Transverse colon (tissue), 4 donors: ENCODE results near the gene TCERG1L. TPM values are rescaled to one million over a fixed set of nuclear protein-coding genes. Genes with fewer than 3 reads are reported as not detected.

Experiments used
- DNase-seq: peaks from one replicate; pipeline ENCODE4 v3.0.0-alpha.2; 2019
- H3K27ac ChIP-seq, 4 donors: fragments of 200-600 bp; sonication (generic); 2 replicates each; pipeline ENCODE4 v1.5.1; 2016 to 2018; ENCODE audit warnings: inconsistent platforms in 4 of 4
- H3K27me3 ChIP-seq: fragments of 200-600 bp; sonication (generic); 2 replicates; pipeline ENCODE4 v1.5.1; 2017; ENCODE audit warnings: inconsistent platforms
- H3K36me3 ChIP-seq, 4 donors: fragments of 200-600 bp; sonication (generic); 2 replicates each; pipeline ENCODE4 v1.5.1; 2017 to 2019; ENCODE audit warnings: inconsistent platforms in 4 of 4
- H3K4me1 ChIP-seq, 4 donors: fragments of 200-600 bp; sonication (generic); 2 replicates each; pipeline ENCODE4 v1.5.1; 2017 to 2020; ENCODE audit warnings: inconsistent platforms in 4 of 4
- H3K4me3 ChIP-seq, 4 donors: fragments of 200-600 bp; sonication (generic); 1 replicate in 1 of 4; 2 replicates in 3 of 4; pipeline versions ENCODE4 v1.5.1 to v1.6.1; 2017 to 2019; ENCODE audit warnings: inconsistent platforms in 4 of 4
- H3K9me3 ChIP-seq, 2 donors: fragments of 200-600 bp; sonication (generic); 2 replicates each; pipeline ENCODE4 v1.5.1; 2017 to 2019; ENCODE audit warnings: inconsistent platforms in 2 of 2
- EP300 ChIP-seq: sonication (generic); formaldehyde crosslinking; IDR thresholded peaks from one replicate; pipeline ENCODE4 v1.6.1; 2017; ENCODE audit warnings: antibody characterized with exemption, low read depth
- POLR2A ChIP-seq: fragments of 450-650 bp; IDR thresholded peaks from one replicate; pipeline ENCODE4 v1.6.1; 2016; ENCODE audit warnings: antibody characterized with exemption, mild to moderate bottlenecking, moderate library complexity
- POLR2AphosphoS5 ChIP-seq, 3 donors: sonication (generic); formaldehyde crosslinking; IDR thresholded peaks; one replicate each; pipeline ENCODE4 v1.6.1; 2016; ENCODE audit warnings: antibody characterized with exemption in 3 of 3
- WGBS, 2 donors: methylation state at CpG; one replicate each; pipeline ENCODE4 v1.1.5; 2018; ENCODE audit warnings: low coverage in 1 of 2; 5-methylcytosine and 5-hydroxymethylcytosine counted together
- in situ Hi-C, 4 donors: fragments of 200-750 bp; cut with MboI; loops; one replicate each; pipeline versions ENCODE4 v1.15.0 to v1.15.1; 2017; ENCODE audit warnings: low sequenced_read_pairs in 3 of 4, low pct_ligation_motif_present in 1 of 4, low pct_unique_long_range_greater_than_20kb in 1 of 4
- intact Hi-C: fragments of 100-400 bp; cut with DNase I; formaldehyde crosslinking; loops from one replicate; pipeline ENCODE4 v1.15.1; 2023; ENCODE audit warnings: low total_unique reads
- total RNA-seq, 4 donors: library from RNA; depleted of rRNA; stranded (reverse); fragments of >200 nt; gene quantifications; one replicate each; pipeline ENCODE4 v1.1.0, GENCODE V29; 2016
- TF ChIP-seq, protein P1 (sequence below), 5 experiments: fragments of 200-600 bp in 3 of 5; fragments of 450-650 bp in 2 of 5; sonication (generic) in 3 of 5; IDR thresholded peaks; 1 replicate in 2 of 5; 2 replicates in 3 of 5; pipeline ENCODE4 v1.5.1; 2016 to 2017; ENCODE audit warnings: antibody characterized with exemption in 5 of 5, inconsistent platforms in 3 of 5, mild to moderate bottlenecking in 2 of 5, moderate library complexity in 1 of 5

Gene TCERG1L
- total RNA-seq, 4 donors from 2014 or later: 0.16 TPM; not detected in 3

DNA sequence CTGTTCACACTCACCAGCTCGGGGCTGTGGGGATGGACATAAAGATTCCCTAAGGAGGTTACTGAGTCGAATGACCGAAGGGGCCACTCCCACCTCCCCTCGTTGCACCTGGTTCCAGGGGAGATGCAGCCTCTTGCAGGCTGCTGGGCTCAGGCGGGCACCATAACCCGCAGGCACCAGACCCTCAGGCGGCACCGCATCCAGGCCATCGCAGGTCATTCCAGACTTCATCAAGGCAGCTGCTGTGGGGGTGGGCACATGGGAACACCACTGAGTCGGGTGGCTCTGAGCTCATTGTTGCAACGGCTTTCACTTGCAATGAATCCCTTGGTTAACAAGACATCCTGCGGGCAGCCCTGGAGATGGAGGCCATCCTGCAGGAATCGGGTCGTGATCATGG, 221.7 kb downstream of the TCERG1L start:
- H3K4me3 ChIP-seq: no peak overlapping the region
- H3K4me1 ChIP-seq: no peaks in the 10 kb centered on the region
- no peaks in the 10 kb centered on the region for H3K36me3 ChIP-seq
- DNase-seq: no peak
- H3K9me3 ChIP-seq: no peaks in the 10 kb centered on the region
- intact Hi-C loops: no loop called here
- H3K27me3 ChIP-seq: no peaks in the 10 kb centered on the region
- no peak overlapping the region for H3K27ac ChIP-seq
- no peak for TF ChIP-seq POLR2AphosphoS5 (IDR thresholded peaks at IDR 0.05)
- TF ChIP-seq, protein P1, sequence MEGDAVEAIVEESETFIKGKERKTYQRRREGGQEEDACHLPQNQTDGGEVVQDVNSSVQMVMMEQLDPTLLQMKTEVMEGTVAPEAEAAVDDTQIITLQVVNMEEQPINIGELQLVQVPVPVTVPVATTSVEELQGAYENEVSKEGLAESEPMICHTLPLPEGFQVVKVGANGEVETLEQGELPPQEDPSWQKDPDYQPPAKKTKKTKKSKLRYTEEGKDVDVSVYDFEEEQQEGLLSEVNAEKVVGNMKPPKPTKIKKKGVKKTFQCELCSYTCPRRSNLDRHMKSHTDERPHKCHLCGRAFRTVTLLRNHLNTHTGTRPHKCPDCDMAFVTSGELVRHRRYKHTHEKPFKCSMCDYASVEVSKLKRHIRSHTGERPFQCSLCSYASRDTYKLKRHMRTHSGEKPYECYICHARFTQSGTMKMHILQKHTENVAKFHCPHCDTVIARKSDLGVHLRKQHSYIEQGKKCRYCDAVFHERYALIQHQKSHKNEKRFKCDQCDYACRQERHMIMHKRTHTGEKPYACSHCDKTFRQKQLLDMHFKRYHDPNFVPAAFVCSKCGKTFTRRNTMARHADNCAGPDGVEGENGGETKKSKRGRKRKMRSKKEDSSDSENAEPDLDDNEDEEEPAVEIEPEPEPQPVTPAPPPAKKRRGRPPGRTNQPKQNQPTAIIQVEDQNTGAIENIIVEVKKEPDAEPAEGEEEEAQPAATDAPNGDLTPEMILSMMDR (IDR thresholded peaks at IDR 0.05): no peak
- no peak for TF ChIP-seq EP300
- no peak for TF ChIP-seq POLR2A
- in situ Hi-C loops: no loop called here
- WGBS, 2 donors: 88% methylated on average over 14 of the region's 14 CpGs; no CpG with 5 or more reads in 1 of the 2 donors

GRCh38 chr10:131089150-131089549, 222.4 kb downstream of the TCERG1L start:
- no peak for DNase-seq
- Histone ChIP-seq H3K27me3 (no peaks in the 10 kb centered on the region), H3K27ac (no peak overlapping the region), H3K4me3 (no peak overlapping the region), H3K9me3 (no peaks in the 10 kb centered on the region), H3K4me1 (no peaks in the 10 kb centered on the region), H3K36me3 (no peaks in the 10 kb centered on the region)
- intact Hi-C loops: no loop called here
- TF ChIP-seq POLR2AphosphoS5 (IDR thresholded peaks at IDR 0.05) (no peak), EP300 (no peak), POLR2A (no peak)
- TF ChIP-seq, protein P1 (IDR thresholded peaks at IDR 0.05): no peak
- WGBS, 2 donors: 83% methylated on average over 21 of the region's 21 CpGs; no CpG with 5 or more reads in 1 of the 2 donors
- in situ Hi-C loops: no loop called here

- Histone ChIP-seq H3K4me3 (no peak overlapping the region), H3K27ac (no peak overlapping the region), H3K4me1 (no peaks in the 10 kb centered on the region), H3K9me3 (no peaks in the 10 kb centered on the region), H3K27me3 (no peaks in the 10 kb centered on the region), H3K36me3 (no peaks in the 10 kb centered on the region)
- in situ Hi-C loops (no loop called here), intact Hi-C loops (no loop called here)
- TF ChIP-seq EP300: no peak
- TF ChIP-seq POLR2AphosphoS5 (IDR thresholded peaks at IDR 0.05): no peak
- TF ChIP-seq, protein P1 (IDR thresholded peaks at IDR 0.05): no peak
- no peak for TF ChIP-seq POLR2A
- no peak for DNase-seq
- 93% methylated on average over 25 of the region's 25 CpGs; no CpG with 5 or more reads in 1 of the 2 donors for whole genome bisulfite sequencing, 2 donors
Observed at GRCh38 chr10:131088619-131089018, 222.9 kb downstream of the TCERG1L start.

- no peaks in the 10 kb centered on the region for H3K4me1 ChIP-seq
- in situ Hi-C loops (no loop called here), intact Hi-C loops (no loop called here)
- DNase-seq: no peak
- H3K4me3 ChIP-seq: no peak overlapping the region
- no peak overlapping the region for H3K27ac ChIP-seq
- H3K9me3 ChIP-seq: no peaks in the 10 kb centered on the region
- H3K36me3 ChIP-seq: no peaks in the 10 kb centered on the region
- H3K27me3 ChIP-seq: no peaks in the 10 kb centered on the region
- 79 to 87% methylated on average over 19 to 24 of the region's 24 CpGs for WGBS, 2 donors
- no peak for TF ChIP-seq POLR2A
- TF ChIP-seq POLR2AphosphoS5 (IDR thresholded peaks at IDR 0.05): no peak
- no peak for TF ChIP-seq EP300
- TF ChIP-seq, protein P1 (IDR thresholded peaks at IDR 0.05): no peak
Observed at GRCh38 chr10:131087464-131088215, 223.9 kb downstream of the TCERG1L start.
